ENCODE measurements around the gene ULBP1.
"Not testable (repeated sequence)": the region's sequence is repeated elsewhere in the genome, so short reads cannot be mapped to it uniquely, and the experiment has no call there.

The ULBP1 gene

GRCh38 chr6:149979293-149979692 is 15.6 kb downstream of the ULBP1 start:
- DNase-seq: peak; percentile 39

- DNase-seq: no peak
Measured at GRCh38 chr6:149983145-149983544, 19.4 kb downstream of the ULBP1 start.

- no peak for DNase-seq
Measured at GRCh38 chr6:149984773-149985172, 21.0 kb downstream of the ULBP1 start.

- DNase-seq: no peak
Measured at GRCh38 chr6:149985481-149985937, 21.8 kb downstream of the ULBP1 start.

GRCh38 chr6:149987602-149988107 is 23.9 kb downstream of the ULBP1 start:
- no peak for DNase-seq

DNA sequence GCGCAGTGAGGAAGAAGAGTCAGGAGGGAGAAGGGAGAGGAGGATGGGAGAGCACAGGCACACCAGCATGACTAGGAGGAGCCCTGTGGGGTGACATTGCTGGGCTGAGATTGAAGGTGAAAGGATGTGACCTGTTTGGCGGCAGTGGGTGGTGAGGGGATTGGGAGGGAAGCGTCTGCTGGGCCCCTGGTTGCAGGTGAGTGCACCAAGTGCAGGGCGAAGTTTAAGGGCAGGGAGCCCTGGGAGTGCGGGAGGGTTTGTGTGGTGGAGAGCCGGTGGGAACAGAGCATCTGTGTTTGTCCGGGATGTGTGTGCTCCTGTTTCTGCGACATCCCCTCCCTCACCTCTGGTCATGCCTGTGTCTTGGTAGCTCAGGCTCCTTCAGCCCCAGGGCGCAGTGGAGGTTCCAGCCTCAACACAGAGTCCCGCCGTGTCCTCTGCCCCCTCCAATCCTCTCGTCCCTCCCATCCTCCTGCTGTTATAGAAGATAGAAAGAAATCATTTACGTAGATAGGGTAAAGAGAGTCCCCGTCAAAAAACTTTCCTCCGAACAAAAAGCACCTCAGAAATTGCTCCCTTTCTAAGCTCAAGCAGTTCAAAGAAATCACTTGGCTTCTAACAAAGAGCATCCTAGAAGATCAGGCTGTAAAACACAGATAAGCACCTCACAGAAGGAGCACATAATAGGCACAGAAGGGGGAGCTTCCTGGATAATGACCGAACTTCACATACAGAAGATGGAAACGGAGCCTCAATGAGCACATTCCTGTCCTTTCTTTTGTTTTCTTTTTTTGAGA is 25.0 kb downstream of the ULBP1 start:
- no peak for DNase-seq

DNA sequence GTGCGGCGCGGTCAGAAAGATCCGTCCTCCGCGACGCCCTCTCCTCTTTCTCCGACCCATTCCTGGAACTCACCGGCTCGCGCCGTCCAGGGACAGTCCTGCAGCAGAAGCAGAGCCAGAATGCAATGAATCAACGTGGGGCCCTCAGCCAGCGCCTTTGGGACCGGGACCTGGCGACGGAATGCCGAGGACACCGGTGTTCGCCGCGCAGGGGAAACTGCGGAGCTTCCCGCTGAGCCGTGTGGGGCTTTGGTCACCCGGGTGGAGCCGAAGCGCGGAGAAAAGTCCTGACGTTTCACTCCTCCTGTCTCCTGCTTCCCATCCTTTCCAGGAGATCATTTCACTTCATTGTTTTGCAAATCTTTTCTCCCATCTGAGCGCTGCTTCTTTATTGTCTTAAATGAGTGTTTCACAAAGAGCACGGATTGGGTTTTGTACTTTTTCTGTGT is 26.5 kb downstream of the ULBP1 start:
- no peak for DNase-seq

DNA sequence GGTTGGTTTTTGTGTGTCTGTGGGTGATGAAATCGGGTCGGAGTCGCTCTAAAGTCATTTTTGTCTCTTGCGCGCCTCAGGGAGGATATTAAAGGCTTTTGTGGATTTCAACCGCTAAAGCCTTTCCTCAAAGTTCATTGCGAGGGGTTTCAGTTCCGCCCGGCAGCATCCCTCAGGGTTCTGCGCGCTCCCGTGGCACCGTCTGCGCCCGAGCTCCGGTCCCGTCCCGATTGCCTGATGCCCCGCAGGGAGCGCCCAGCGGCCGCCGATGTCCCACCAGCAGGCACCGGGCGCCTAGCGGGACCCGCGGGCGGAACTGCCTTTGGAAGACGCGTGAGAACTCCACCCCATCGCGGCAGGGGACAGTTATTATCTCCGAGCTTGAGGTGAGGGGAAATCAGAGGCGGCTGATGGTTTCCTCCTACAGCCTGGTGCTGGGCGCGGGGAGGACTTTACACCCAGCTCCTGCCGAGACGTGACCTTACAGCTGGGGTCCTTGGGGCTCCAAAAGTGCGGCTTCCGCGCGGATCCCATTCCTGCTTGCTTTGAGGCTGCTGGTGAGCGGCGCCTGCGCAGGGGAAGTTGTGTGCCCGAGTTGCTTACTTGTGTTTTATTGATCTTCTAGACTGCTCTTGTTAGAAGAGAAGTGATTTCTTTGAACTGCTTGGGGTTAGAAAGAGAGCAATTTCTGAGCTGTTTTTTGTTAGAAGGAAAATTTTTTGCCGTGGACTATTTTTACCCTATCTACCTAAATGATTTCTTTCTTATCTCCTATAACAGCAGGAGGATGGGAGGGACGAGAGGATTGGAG is 27.1 kb downstream of the ULBP1 start:
- DNase-seq: no peak

- not testable (repeated sequence) for DNase-seq
Measured at GRCh38 chr6:149991472-149991795, 27.7 kb downstream of the ULBP1 start.

- DNase-seq: no peak
Measured at GRCh38 chr6:149991838-149992237, 28.1 kb downstream of the ULBP1 start.

GRCh38 chr6:149995235-149995750 is 31.6 kb downstream of the ULBP1 start:
- no peak for DNase-seq

DNA sequence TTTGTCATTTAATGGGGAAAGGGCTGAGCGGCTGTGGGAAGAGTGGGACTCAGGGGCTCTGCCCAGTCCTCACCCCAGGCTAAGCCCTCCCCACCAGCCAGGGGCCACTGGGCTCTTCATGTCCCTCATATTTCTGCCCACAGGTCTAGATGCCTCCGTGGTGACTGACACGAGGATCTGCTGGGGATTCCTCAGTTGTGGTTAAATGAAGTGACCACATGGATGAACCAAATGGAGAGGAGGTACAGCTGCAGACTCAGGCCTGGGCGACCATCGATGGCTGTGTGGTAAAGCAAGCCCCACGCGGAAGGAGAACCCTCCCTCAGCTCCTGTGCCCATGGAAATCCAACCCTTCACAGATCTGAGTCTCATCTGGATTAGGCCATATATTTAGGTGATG is 32.2 kb downstream of the ULBP1 start:
- DNase-seq: no peak

GRCh38 chr6:149999636-150000035 is 35.9 kb downstream of the ULBP1 start:
- DNase-seq: no peak

GRCh38 chr6:150001295-150002008 is 37.7 kb downstream of the ULBP1 start:
- DNase-seq: no peak

- no peak for DNase-seq
Measured at GRCh38 chr6:150002710-150003109, 39.0 kb downstream of the ULBP1 start.

GRCh38 chr6:150003599-150003998 is 39.9 kb downstream of the ULBP1 start:
- not testable (repeated sequence) for DNase-seq

DNA sequence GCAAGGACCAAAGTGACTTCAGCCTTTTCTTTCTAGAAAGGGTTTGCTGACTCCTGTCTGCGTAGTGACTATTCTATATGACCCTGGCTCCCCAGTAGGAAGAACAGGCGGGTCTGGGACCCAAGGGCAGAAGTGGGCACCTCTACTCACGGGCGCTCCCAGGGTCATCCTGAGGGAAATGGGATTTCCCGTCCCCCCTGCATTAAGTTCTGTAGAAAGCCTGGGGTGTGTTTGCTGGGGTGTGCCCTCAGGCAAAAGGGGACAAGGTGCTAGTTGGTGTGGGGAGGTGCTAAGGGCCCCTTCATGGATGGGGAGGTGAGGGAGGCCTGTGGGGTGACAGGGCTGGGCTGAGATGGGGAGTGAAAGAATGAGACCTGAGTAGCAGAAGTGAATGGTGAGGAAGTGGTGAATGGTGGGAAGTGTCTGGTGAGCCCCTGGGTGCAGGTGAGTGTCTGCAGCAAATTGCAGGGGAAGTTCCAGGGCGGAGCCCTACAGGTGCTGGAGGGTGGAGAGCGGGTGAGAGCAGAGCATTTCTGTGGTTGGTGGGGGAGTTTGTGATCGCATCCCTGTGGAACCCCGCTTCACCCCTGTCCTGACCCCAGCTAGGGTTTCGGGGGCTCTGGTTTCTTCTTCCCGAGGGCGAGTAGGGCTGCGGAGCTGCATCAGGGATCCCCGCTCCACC is 40.5 kb downstream of the ULBP1 start:
- no peak for DNase-seq

GRCh38 chr6:150004783-150005717 is 41.3 kb downstream of the ULBP1 start:
- DNase-seq: peak; percentile 95

GRCh38 chr6:150005761-150006651 is 42.3 kb downstream of the ULBP1 start:
- DNase-seq: no peak

DNA sequence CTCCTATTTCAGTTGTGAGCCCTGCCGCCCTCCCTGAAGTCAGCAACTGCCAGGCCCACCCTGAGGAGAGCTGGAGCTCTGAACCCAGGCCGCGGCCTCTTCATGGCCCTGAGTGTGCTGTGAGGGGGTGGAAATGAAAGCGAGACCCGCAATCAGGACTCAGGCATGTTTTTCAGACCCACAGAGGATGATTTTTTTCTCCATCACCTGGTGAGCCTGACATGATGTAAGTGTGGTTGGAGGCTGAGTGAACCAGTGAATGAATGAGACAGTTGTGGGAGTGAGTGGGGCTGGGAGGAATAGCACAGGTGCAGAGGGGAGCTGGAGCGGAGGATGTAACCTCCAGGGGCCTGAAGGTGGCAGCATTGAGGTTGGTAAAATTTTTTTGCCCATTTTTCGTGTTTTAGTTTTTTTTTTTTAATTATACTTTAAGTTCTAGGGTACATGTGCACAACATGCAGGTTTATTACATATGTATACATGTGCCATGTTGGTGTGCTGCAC is 43.3 kb downstream of the ULBP1 start:
- no peak for DNase-seq
